Measurements from ENCODE around the gene DCTPP1.

DNA sequence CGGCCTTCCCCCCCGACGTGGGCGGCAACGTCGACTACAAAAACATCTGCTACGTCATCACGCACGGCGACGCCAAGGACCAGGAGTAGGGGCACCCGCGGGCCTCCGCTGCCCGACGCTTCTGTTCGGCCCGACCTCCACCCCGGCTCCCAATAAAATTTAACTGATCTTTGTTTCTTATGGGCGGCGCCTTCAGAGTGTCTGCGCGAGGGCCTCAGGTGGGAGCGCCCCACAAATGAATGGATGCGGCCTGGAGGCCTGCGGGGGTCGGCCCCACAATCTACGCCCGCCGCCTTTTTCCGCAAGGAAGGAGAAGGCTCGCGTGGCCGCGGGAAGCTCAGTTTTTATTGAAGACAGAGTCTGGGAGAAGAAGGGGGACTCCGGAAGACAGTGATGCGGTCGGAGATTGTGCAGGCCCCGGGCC is 52.0 kb downstream of the DCTPP1 start:
- TF ChIP-seq, protein P1, sequence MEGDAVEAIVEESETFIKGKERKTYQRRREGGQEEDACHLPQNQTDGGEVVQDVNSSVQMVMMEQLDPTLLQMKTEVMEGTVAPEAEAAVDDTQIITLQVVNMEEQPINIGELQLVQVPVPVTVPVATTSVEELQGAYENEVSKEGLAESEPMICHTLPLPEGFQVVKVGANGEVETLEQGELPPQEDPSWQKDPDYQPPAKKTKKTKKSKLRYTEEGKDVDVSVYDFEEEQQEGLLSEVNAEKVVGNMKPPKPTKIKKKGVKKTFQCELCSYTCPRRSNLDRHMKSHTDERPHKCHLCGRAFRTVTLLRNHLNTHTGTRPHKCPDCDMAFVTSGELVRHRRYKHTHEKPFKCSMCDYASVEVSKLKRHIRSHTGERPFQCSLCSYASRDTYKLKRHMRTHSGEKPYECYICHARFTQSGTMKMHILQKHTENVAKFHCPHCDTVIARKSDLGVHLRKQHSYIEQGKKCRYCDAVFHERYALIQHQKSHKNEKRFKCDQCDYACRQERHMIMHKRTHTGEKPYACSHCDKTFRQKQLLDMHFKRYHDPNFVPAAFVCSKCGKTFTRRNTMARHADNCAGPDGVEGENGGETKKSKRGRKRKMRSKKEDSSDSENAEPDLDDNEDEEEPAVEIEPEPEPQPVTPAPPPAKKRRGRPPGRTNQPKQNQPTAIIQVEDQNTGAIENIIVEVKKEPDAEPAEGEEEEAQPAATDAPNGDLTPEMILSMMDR (IDR thresholded peaks at IDR 0.05 in 2 of 3, conservative IDR thresholded peaks at IDR 0.05 in 1 of 3; ENCODE audit: borderline replicate concordance in 1 of 3, insufficient read depth in 1 of 3, low read depth in 2 of 3, low read length in 2 of 3), result no peak
- no peak for TF ChIP-seq RAD21 (IDR thresholded peaks at IDR 0.05; ENCODE audit: low read depth)
- TF ChIP-seq, protein P2, sequence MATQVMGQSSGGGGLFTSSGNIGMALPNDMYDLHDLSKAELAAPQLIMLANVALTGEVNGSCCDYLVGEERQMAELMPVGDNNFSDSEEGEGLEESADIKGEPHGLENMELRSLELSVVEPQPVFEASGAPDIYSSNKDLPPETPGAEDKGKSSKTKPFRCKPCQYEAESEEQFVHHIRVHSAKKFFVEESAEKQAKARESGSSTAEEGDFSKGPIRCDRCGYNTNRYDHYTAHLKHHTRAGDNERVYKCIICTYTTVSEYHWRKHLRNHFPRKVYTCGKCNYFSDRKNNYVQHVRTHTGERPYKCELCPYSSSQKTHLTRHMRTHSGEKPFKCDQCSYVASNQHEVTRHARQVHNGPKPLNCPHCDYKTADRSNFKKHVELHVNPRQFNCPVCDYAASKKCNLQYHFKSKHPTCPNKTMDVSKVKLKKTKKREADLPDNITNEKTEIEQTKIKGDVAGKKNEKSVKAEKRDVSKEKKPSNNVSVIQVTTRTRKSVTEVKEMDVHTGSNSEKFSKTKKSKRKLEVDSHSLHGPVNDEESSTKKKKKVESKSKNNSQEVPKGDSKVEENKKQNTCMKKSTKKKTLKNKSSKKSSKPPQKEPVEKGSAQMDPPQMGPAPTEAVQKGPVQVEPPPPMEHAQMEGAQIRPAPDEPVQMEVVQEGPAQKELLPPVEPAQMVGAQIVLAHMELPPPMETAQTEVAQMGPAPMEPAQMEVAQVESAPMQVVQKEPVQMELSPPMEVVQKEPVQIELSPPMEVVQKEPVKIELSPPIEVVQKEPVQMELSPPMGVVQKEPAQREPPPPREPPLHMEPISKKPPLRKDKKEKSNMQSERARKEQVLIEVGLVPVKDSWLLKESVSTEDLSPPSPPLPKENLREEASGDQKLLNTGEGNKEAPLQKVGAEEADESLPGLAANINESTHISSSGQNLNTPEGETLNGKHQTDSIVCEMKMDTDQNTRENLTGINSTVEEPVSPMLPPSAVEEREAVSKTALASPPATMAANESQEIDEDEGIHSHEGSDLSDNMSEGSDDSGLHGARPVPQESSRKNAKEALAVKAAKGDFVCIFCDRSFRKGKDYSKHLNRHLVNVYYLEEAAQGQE (IDR thresholded peaks at IDR 0.05; ENCODE audit: low read depth), result no peak
- peak; percentile 73 for TF ChIP-seq POLR2AphosphoS5 (IDR thresholded peaks at IDR 0.05; ENCODE audit: low read depth, low read length)
- peak; percentile 63 for TF ChIP-seq POLR2A (IDR thresholded peaks at IDR 0.05; ENCODE audit: borderline replicate concordance, extremely low read depth, insufficient read depth, insufficient read length)
- TF ChIP-seq SP1 (IDR thresholded peaks at IDR 0.05; ENCODE audit: low read depth), result no peak
- TF ChIP-seq EZH2 (IDR thresholded peaks at IDR 0.05), result no peak
- TF ChIP-seq MAX (IDR thresholded peaks at IDR 0.05), result no peak
- TF ChIP-seq, protein P3, sequence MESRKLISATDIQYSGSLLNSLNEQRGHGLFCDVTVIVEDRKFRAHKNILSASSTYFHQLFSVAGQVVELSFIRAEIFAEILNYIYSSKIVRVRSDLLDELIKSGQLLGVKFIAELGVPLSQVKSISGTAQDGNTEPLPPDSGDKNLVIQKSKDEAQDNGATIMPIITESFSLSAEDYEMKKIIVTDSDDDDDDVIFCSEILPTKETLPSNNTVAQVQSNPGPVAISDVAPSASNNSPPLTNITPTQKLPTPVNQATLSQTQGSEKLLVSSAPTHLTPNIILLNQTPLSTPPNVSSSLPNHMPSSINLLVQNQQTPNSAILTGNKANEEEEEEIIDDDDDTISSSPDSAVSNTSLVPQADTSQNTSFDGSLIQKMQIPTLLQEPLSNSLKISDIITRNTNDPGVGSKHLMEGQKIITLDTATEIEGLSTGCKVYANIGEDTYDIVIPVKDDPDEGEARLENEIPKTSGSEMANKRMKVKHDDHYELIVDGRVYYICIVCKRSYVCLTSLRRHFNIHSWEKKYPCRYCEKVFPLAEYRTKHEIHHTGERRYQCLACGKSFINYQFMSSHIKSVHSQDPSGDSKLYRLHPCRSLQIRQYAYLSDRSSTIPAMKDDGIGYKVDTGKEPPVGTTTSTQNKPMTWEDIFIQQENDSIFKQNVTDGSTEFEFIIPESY (IDR thresholded peaks at IDR 0.05; ENCODE audit: extremely low read depth, insufficient replicate concordance, low read length), result no peak
- TF ChIP-seq EZH2phosphoT487 (IDR thresholded peaks at IDR 0.05; ENCODE audit: borderline replicate concordance), result no peak
- TF ChIP-seq, protein P4, sequence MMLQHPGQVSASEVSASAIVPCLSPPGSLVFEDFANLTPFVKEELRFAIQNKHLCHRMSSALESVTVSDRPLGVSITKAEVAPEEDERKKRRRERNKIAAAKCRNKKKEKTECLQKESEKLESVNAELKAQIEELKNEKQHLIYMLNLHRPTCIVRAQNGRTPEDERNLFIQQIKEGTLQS (IDR thresholded peaks at IDR 0.05), result no peak
